ENCODE measurements around the gene SIGMAR1.
A peak's percentile ranks its signal among the peaks of the same experiment; 100 is the strongest.

The SIGMAR1 gene

GRCh38 chr9:34629491-34629808 lies 8.1 kb downstream of the SIGMAR1 start:
- DNase-seq = no peak

DNA sequence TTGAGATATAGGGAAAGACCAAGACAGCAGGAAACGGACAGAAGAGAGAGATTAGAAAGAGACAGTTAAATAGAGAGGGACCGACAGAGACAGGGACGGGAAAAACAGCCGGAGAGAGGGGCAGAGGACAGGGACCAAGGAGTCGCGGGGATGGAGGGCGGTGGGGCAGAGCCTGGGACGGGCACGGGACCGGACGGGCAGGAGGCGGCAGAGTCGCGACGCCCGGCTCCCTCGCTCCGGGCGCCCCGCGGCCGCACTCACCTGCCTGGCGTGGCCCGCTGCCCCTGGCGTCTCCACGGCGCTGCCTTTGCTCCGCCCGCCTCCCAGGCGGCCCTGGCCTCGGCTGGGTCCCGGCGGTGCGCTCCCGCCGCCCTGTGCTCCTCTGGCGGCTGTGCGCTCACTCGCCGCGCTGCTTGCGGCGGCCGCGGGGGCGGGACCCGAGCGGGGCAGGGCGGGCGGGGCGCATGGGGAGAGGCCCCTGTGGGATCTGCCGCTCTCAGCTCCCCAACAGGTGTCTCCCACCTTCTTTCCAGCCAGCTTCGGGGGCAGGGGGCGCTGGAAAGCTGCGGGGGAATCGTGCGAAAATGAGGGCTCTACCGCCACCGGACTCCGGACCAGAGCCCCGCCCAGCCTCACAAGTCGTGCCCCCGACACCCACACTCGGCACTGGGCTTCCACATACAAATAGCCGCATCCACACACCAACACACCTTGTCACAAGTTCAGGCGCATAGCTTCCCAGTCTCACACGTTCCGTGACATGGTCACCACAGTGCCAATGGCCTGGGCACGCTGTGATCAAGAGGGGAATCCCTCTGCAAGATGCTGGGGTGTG lies 8.7 kb downstream of the SIGMAR1 start, which contains the start of gene ARID3C:
Gene ARID3C (minus strand): TSS at position 411 of the 835 bp plus-strand sequence. CDS start 1,052 bp downstream, outside the sequence.
- no peak for DNase-seq

DNA sequence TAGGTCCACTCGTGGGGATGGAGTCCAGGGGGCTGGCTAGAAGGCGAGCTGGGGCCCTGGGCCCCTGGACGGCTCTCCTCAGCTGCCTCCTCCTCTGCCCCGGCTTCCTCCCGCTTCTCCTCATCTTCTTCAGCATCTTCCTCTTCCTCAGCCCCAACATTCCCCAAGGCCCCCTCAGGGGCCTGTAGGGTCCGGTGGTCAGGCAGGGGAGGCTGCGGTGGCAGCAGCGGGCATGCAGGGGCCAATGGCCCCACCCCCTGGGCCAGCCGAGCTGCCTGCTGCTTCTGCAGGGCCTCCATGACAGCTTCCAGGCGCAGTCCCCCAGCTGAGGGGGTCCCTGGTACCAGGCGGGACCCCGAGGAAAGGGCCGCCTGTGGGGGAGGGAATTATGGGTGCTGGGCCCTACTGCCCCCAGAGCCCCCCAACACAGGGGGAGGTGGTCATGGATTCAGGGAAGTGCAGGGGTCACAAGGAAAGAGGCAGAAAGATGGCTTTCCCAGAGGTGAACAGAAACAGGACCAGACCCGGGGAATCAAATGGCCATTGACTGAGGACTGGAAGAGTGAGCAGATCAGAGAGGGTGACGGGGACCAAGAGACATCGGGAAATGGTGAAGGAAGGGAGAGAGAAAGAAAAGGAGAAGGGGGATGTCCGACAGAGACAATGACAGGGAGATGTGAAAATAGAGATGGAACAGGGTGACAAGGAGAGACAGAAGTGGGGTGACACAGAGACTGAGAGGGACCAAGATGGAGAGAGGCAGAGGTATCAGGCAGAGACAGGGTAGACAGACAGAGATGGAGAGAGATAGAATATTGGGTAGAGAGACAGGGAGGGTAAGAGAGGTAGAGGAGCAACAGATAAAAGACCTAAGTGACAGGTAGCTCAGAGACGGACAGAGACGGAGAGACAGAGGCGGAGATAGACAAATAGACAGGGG lies 9.6 kb downstream of the SIGMAR1 start:
- DNase-seq = no peak

GRCh38 chr9:34625186-34625486 lies 12.5 kb downstream of the SIGMAR1 start:
- DNase-seq = no peak

- DNase-seq = no peak
Observed at GRCh38 chr9:34624475-34625185, 13.0 kb downstream of the SIGMAR1 start.

DNA sequence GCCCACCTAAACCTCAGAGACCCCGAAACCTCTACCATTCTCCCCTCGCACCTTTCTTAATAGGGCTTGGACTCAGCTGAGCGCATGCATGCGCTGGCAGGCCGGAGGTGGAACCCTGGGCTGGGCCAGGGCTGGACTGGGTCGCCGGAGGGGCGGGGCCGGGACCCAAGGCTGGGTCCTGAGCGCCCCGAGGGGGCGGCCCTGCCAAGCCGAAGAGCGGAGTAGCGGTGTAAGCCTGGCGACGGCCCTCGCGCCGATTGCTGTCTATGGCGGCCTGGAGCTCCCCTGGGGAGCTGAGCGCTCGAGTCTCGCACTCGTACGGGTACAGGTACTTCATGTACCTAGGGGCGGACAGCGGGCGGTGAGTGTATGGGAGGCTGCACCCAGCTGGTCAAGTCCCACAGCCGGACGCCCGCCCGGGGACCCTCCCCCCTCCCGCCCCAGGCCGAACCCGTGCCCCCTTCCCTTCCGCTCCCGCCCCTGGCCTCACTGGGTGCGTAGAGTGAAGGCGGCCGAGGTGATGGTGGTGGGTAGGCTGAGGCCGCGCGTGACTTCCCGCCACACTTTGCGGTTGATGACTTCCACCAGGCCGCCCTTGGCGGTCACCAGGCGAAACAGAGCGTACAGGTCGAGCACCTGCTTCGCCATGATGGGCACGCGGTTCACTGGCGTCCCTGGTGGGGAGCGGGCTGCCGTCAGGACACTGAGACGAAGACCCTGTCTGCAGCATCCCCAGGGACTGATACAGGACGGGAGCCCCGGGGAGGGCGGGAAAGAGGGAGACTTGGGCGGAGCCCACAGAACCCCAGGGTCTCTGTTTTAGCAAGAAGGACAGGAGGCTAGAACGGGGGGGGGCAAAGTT lies 14.0 kb downstream of the SIGMAR1 start:
- no peak for DNase-seq

GRCh38 chr9:34620061-34620994 lies 17.3 kb downstream of the SIGMAR1 start, which contains the start of gene DCTN3:
DCTN3 (minus strand) TSS chr9:34620495; CDS start chr9:34620464, 31 bp downstream.
- DNase-seq = peak; percentile 96

- no peak for DNase-seq
Observed at GRCh38 chr9:34615132-34615531, 22.5 kb downstream of the SIGMAR1 start.

GRCh38 chr9:34612788-34613390 lies 24.7 kb downstream of the SIGMAR1 start:
- peak; percentile 78 for DNase-seq

DNA sequence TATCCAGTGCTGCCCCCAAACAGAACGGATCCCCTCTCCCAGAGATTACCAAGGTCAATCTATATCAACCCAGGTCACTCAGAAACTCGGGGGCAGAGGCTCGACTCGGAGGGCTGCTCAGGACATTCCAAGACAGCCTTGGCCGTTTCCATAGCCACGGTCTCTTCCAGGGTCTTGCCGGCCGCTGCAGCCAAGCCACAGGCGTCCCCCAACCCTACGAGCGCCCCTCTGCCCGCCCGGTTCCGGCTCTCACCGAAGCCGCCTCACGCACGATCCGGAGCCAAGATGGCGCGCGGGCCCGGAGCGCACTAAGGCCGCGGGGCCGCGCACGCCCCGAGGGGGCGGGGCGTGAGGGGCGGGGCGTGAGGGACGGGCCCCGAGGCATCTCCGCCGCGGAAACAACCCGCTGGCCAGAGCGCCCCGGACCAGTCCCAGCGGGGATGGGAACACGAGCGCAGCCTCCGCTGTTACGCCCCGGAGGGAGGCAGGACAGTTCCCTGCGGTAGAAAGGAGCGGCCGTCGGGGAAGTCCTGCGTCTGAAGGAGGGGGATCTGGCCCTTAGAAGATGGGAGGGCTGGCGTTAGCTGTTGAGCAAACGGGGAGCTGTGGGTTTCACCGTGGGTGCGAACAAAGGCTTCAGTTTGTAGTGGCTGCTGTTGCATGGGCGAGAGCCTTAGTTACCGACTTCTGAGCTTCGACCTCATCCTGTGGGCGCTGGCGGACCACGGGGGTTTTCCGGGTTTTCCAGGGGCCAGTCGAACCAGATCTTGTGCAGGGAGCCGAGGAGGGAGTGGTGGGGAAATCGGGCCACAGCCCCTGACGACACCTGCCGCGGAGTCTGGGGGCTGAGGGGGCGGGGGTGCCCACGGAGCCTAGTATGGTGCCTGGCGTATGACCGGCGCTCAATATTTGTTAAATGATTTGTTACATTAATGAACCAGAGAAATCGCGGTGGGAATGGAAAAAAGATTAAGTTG lies 25.5 kb downstream of the SIGMAR1 start, which contains the start of gene RPP25L:
Gene RPP25L (minus strand): TSS at position 287 of the 977 bp plus-strand sequence. CDS start 801 bp downstream, outside the sequence.
- peak; percentile 79 for DNase-seq

DNA sequence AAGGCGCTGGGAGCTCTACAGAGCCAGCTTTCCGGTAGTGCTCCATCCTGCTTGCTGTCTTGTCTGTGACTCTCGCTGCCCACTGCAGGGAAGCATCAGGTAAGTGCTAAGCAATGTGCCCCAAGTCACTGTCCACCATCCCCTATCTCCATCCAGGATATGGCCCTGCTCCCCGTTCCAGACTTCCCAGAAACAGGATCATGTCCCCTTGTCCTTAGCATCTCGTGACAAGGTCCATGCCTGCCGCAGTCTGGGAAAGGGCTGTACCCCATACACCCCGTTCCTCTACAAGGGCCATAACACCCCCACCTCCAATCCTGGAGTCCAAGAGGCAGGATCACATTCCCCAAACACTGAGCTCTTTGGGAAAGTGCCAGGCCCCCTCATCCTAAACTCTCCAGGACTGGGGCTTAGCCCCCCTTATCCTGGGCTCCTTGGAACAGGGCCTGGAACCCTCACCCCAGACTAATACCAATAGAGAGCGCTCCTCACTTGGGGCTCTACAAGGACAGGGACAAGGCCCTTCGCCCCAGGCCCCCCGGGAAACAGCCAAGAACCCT lies 26.3 kb downstream of the SIGMAR1 start:
- no peak for DNase-seq

GRCh38 chr9:34610434-34611206 lies 27.0 kb downstream of the SIGMAR1 start:
- DNase-seq = peak; percentile 40

- DNase-seq = no peak
Observed at GRCh38 chr9:34607331-34607730, 30.3 kb downstream of the SIGMAR1 start.

- no peak for DNase-seq
Observed at GRCh38 chr9:34606905-34607304, 30.7 kb downstream of the SIGMAR1 start.

GRCh38 chr9:34606190-34606589 lies 31.4 kb downstream of the SIGMAR1 start:
- DNase-seq = no peak

DNA sequence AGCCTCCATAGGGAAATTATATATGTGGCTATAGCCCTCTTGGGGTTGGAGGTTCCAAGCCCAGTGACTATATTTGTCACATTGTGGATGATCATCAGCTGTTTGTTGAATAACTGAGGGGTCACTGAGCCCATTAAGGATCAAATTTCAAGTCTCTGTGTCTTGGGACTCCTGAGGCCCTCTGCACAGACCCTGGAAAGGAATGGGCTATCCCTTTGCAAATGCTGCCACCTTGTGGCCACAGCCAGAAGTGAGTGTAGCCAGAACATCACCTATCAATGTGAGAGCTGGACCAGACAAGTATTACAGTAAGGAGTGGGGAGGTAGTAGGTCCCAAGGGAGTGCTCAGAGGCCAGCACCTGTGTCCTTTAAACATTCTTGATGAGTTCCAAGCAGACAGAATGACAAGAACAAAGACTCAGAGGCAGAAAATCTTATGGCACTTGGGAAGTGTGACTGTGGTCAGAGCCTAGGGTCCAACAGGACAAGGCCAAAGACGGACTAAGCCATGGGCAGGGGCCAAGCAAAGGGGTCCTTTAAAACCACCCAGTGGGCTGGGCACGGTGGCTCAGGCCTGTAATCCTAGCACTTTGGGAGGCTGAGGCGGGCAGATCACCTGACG lies 33.9 kb downstream of the SIGMAR1 start:
- peak; percentile 53 for DNase-seq

DNA sequence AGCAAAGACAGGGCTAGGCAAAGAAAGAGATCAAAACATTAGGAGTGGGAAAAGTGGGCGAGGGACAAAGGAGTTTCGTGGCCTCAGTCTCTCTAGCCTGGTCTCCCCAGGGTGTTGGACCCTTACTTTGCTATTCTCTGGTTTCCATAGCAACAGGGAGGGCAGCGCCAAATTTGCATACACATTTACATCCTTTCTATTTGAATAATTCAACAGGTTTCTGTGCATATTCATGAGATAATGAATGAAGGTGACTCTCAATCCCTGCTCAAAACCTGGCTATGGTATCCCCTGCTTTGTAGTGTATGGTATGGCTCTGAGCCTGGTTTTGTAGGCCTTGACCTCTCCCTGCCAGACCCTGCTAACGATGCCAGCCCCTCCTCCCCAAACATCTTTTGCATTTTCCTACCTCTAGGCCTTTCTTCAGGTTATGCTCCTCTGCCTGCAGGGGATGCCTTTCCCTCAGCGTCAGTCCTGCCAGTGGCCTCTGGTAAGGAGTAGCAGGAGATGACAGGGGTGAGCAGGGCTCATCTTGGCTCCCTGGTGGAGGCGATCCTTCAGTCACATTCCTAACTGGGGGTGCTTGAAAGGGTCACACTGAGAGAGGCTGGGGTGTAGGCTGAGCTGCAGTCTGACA lies 35.5 kb downstream of the SIGMAR1 start:
- DNase-seq = no peak
